NCI-H146 treated with DMSO at 0.1 percent for 48 hours (cell line): ENCODE results near the gene CLDN24.

Experiments
- DNase-seq: peaks from one replicate; lab custom pipeline; 2025; ENCODE audit not compliant: unreplicated experiment; lab: John Stamatoyannopoulos, UW

The CLDN24 gene

DNA sequence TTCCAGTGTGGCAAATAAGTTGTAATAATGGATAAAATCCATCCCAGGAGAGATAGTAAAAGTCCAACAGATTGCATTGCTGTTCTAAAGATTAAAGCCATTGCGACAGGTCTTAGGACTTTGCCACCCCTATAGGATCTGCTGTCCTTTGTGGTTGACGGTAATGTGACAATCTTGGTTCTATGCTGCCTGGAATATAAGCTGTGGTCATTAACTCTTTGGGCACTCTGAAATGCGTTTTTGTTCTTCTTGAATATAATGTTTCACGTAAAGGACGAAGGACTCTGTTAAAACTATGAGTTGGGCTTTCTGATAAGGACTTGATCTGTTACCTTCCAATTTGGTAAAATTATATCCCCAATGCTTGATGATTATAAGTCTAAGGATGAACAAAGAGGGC, at the start of gene CLDN24:
TSS of gene CLDN24 (minus strand) at position 101 of the 400 bp plus-strand sequence. CDS start at position 101, 0 bp downstream.
- no peak for DNase-seq

DNA sequence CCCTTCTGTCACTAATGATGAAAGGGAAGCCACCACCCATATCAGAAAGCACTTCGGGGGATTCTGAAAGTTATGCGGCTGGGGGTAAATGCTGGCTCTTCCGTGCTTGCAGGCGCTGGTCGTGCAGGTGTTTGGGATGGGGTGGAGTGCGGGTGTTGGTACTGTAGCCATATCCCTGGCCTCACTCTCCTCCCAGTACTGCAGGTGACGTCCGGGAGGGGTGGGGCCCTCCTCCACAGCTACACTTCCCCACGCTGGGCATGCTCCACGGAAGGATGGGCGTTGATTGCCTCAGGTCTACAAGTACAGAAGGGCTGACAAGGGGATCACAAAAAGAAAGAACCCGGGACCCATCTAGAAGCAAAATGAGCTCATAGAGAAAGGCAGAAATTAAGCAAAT, 48.6 kb upstream of the CLDN24 start:
- DNase-seq = no peak

DNA sequence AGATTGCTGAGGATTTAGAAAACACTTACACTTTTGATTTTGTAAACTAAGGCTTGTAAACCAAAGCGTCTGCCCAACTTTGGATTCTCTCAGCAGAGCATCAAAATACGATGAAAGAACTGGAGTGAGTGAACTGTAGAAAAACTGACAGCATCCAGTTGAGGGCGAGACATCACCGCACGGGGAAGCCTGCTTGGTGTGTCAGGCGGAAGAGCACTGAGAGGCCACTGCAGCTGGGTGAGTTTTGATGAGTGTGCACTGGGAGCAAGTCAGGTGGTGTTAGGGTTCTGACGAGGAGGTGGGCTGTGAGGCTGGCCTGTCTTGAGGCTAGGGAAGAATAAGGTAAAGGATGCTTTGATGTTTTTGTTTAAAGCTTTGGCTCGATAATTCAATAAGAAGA, 46.8 kb upstream of the CLDN24 start:
- DNase-seq = no peak

- no peak for DNase-seq
Measured at GRCh38 chr4:183366206-183366835, 44.1 kb upstream of the CLDN24 start.

GRCh38 chr4:183364025-183364424, 41.8 kb upstream of the CLDN24 start:
- DNase-seq = no peak

DNA sequence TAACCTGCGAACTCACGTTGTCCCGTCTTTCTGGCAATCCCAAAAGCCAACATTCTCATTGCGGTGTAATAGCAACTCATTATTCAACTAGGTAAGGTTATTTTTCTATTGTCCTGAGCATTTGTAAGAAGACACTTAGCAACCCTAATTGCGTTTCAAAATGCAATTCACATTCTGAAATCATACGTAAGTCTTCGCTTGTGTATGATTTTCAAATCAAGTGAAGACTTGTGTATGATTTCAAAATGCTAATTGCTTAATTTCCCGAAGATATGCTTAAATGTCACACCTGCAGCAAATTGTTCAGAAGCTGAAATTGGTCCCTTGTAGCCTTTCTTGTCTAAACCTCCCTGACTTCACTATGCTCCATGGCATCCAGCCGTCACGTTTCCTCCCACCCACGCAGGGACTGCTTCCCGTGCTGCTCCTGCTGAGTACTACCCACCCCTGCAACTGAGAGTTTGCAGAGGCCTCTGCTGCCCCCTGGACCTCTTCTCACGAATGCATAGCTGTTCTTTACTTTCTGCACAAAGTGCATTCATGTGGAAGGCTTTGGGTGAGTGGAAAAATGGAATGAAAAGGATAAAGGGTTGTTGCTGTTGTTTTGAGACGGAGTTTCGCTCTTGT, 40.8 kb upstream of the CLDN24 start:
- no peak for DNase-seq

DNA sequence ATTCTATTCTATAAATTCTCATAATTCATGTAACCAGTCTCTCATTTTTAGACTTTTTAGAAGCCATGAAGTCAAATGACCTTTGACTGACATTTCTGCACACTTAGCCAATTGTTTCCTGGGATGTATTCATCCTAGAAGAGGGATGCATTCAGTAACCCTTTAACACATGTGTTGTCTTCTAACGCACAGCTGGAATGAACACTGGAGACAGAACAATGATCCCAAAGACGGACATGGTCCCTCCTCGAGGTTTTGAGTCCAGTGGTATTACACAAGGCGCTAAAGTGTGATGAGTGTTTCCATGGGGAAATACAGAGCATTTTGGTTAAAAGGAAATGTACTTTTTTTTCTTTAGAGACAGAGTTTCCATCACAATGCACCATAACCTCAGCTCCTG, 39.8 kb upstream of the CLDN24 start:
- no peak for DNase-seq

- no peak for DNase-seq
Measured at GRCh38 chr4:183360161-183360919, 38.1 kb upstream of the CLDN24 start.

DNA sequence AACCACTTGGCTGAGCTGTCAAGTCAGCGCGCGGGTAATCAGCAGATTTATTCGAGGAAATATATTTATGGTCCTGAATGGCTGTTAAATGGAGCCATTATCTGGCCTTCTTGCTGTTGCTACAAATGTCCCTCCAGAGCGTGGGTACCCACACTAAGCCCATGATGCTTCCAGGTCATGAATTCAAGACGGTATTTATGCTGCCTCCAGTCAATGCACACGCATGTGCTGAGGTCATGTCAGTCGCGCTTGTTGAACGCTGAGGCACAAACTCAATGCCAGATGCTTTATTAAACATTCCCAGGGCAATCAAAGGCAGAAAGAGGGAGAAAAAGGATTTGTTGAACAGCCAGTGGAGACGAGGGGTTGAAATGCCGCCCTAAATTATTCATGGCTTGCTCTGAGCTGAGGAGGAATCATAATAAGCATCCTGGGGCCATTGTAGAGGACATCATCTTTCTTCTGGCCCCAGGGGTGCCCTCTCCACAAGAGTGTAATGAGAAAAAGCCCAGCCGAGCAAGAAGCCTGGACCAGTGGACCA, 36.1 kb upstream of the CLDN24 start:
- DNase-seq = no peak

GRCh38 chr4:183356931-183357675, 34.9 kb upstream of the CLDN24 start:
- peak; percentile 70 for DNase-seq

- no peak for DNase-seq
Measured at GRCh38 chr4:183356173-183356830, 34.1 kb upstream of the CLDN24 start.

GRCh38 chr4:183355405-183355804, 33.2 kb upstream of the CLDN24 start:
- no peak for DNase-seq

GRCh38 chr4:183354219-183354618, 32.0 kb upstream of the CLDN24 start:
- peak; percentile 37 for DNase-seq

DNA sequence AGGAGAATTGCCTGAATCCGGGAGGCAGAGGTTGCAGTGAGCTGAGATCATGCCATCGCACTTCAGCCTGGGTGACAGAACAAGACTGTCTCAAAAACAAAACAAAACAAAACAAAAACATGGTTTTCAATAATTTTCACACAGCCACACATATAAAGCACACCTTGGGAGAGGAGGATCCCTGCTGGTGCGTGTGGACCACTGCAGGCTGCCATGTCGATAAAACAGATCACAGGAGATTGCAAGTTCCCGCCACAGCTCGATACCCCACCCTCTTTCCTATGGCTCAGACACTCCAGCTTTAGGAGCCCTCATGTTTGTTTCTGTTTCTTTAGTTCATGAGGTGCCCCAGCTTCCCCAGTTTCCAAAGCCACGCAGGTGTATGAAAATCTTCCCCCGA, 31.3 kb upstream of the CLDN24 start:
- no peak for DNase-seq

- DNase-seq = no peak
Measured at GRCh38 chr4:183352546-183352945, 30.3 kb upstream of the CLDN24 start.

- no peak for DNase-seq
Measured at GRCh38 chr4:183350317-183351071, 28.3 kb upstream of the CLDN24 start.

- DNase-seq = no peak
Measured at GRCh38 chr4:183349673-183350072, 27.4 kb upstream of the CLDN24 start.

- no peak for DNase-seq
Measured at GRCh38 chr4:183348706-183349659, 26.8 kb upstream of the CLDN24 start.

DNA sequence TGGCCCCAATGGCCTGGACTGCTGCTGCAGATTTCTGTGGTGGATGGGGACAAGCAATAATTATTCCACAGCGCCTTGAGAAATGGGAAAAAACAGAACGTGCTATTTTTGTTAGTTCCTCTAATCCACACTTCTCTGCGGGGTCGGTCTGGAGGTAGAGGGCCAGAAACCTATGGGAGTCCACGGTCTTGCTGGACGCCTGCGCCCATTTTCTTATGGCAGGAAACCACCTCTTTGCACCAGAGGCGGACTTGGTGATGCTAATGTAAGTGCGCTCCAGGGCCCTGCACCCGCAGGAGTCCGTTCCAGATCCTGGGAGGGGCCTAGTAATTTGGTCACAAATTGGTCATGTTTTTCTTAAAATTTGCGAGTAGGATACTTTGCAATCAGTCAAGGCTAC, 25.9 kb upstream of the CLDN24 start:
- no peak for DNase-seq
